ENCODE results near the gene EEF1AKMT4. TPM values are rescaled to one million over a fixed set of nuclear protein-coding genes. Genes with fewer than 3 reads are reported as not detected.
A peak's percentile ranks its signal among the peaks of the same experiment; 100 is the strongest.

EEF1AKMT4 gene
- total RNA-seq, 1 donor from 2014 or later: 7.2 TPM

GRCh38 chr3:184284696-184285095 is 35.2 kb downstream of the EEF1AKMT4 start:
- H3K9me3 Mint-ChIP-seq (ENCODE audit: unreplicated experiment): no peaks in the 10 kb centered on the region
- DNase-seq (ENCODE audit: low read depth) (peak; percentile 53), FAIRE-seq (no peak)
- Histone ChIP-seq H3K4me3 (ENCODE audit: insufficient read depth, low read depth, low read length) (no peak overlapping the region), H4K20me1 (ENCODE audit: insufficient read depth, low read length) (no peaks in the 10 kb centered on the region), H3K4me2 (ENCODE audit: low read length) (no peak overlapping the region), H3K9me3 (ENCODE audit: insufficient read depth, low read depth, low read length) (no peaks in the 10 kb centered on the region), H3K27me3 (ENCODE audit: insufficient read depth, low read length) (peaks cover 7% of the 10 kb centered on the region), H2AFZ (ENCODE audit: low read depth, low read length) (no peak overlapping the region), H3K79me2 (ENCODE audit: insufficient read depth, low read length) (no peaks in the 10 kb centered on the region), H3K27ac (ENCODE audit: low read depth, low read length) (no peak overlapping the region), H3K4me1 (ENCODE audit: insufficient read depth, low read length) (no peaks in the 10 kb centered on the region), H3K9ac (ENCODE audit: low read length) (no peak overlapping the region), H3K36me3 (ENCODE audit: insufficient read depth, low read length) (no peaks in the 10 kb centered on the region)
- peaks cover 46% of the 10 kb centered on the region for H3K27me3 Mint-ChIP-seq (ENCODE audit: low read depth, unreplicated experiment)
- H3K27ac Mint-ChIP-seq (ENCODE audit: unreplicated experiment): no peak overlapping the region
- no peaks in the 10 kb centered on the region for H3K4me1 Mint-ChIP-seq (ENCODE audit: low read depth, unreplicated experiment)
- H3K4me3 Mint-ChIP-seq (ENCODE audit: unreplicated experiment): no peak overlapping the region
- TF ChIP-seq EZH2 (IDR thresholded peaks at IDR 0.05; ENCODE audit: insufficient read depth, low read length) (no peak), CTCF (IDR thresholded peaks at IDR 0.05; ENCODE audit: insufficient read depth, low read depth, low read length) (peak; percentile 39)
- H3K36me3 Mint-ChIP-seq (ENCODE audit: low read depth, unreplicated experiment): peaks cover 2% of the 10 kb centered on the region

GRCh38 chr3:184289426-184289938 is 40.0 kb downstream of the EEF1AKMT4 start:
- no peak overlapping the region for H3K4me3 ChIP-seq (ENCODE audit: insufficient read depth, low read depth, low read length)
- no peaks in the 10 kb centered on the region for H3K9me3 Mint-ChIP-seq (ENCODE audit: unreplicated experiment)
- no peaks in the 10 kb centered on the region for H3K36me3 ChIP-seq (ENCODE audit: insufficient read depth, low read length)
- no peaks in the 10 kb centered on the region for H3K4me1 ChIP-seq (ENCODE audit: insufficient read depth, low read length)
- H3K79me2 ChIP-seq (ENCODE audit: insufficient read depth, low read length): no peaks in the 10 kb centered on the region
- H3K27me3 Mint-ChIP-seq (ENCODE audit: low read depth, unreplicated experiment): peaks cover 29% of the 10 kb centered on the region
- no peak overlapping the region for H3K9ac ChIP-seq (ENCODE audit: low read length)
- no peak overlapping the region for H3K27ac ChIP-seq (ENCODE audit: low read depth, low read length)
- TF ChIP-seq EZH2 (IDR thresholded peaks at IDR 0.05; ENCODE audit: insufficient read depth, low read length) (no peak), CTCF (IDR thresholded peaks at IDR 0.05; ENCODE audit: insufficient read depth, low read depth, low read length) (peak; percentile 58)
- H3K27me3 ChIP-seq (ENCODE audit: insufficient read depth, low read length): peaks cover 3% of the 10 kb centered on the region
- no peaks in the 10 kb centered on the region for H3K36me3 Mint-ChIP-seq (ENCODE audit: low read depth, unreplicated experiment)
- H4K20me1 ChIP-seq (ENCODE audit: insufficient read depth, low read length): no peaks in the 10 kb centered on the region
- H3K9me3 ChIP-seq (ENCODE audit: insufficient read depth, low read depth, low read length): no peaks in the 10 kb centered on the region
- DNase-seq (ENCODE audit: low read depth): peak; percentile 8
- no peak overlapping the region for H3K4me3 Mint-ChIP-seq (ENCODE audit: unreplicated experiment)
- H3K4me1 Mint-ChIP-seq (ENCODE audit: low read depth, unreplicated experiment): no peaks in the 10 kb centered on the region
- no peak overlapping the region for H2AFZ ChIP-seq (ENCODE audit: low read depth, low read length)
- no peak overlapping the region for H3K27ac Mint-ChIP-seq (ENCODE audit: unreplicated experiment)
- no peak overlapping the region for H3K4me2 ChIP-seq (ENCODE audit: low read length)
- peak; percentile 75 for FAIRE-seq

- no peak overlapping the region for H3K27ac ChIP-seq (ENCODE audit: low read depth, low read length)
- Mint-ChIP-seq H3K27me3 (ENCODE audit: low read depth, unreplicated experiment) (peaks cover 34% of the 10 kb centered on the region), H3K4me3 (ENCODE audit: unreplicated experiment) (no peak overlapping the region), H3K4me1 (ENCODE audit: low read depth, unreplicated experiment) (no peaks in the 10 kb centered on the region), H3K36me3 (ENCODE audit: low read depth, unreplicated experiment) (no peaks in the 10 kb centered on the region), H3K9me3 (ENCODE audit: unreplicated experiment) (peaks cover 2% of the 10 kb centered on the region), H3K27ac (ENCODE audit: unreplicated experiment) (no peak overlapping the region)
- FAIRE-seq: no peak
- H4K20me1 ChIP-seq (ENCODE audit: insufficient read depth, low read length): no peaks in the 10 kb centered on the region
- peaks cover 3% of the 10 kb centered on the region for H3K27me3 ChIP-seq (ENCODE audit: insufficient read depth, low read length)
- no peak overlapping the region for H3K9ac ChIP-seq (ENCODE audit: low read length)
- H3K4me3 ChIP-seq (ENCODE audit: insufficient read depth, low read depth, low read length): no peak overlapping the region
- TF ChIP-seq EZH2 (IDR thresholded peaks at IDR 0.05; ENCODE audit: insufficient read depth, low read length) (no peak), CTCF (IDR thresholded peaks at IDR 0.05; ENCODE audit: insufficient read depth, low read depth, low read length) (no peak)
- no peaks in the 10 kb centered on the region for H3K36me3 ChIP-seq (ENCODE audit: insufficient read depth, low read length)
- no peaks in the 10 kb centered on the region for H3K4me1 ChIP-seq (ENCODE audit: insufficient read depth, low read length)
- no peak for DNase-seq (ENCODE audit: low read depth)
- no peaks in the 10 kb centered on the region for H3K79me2 ChIP-seq (ENCODE audit: insufficient read depth, low read length)
- no peaks in the 10 kb centered on the region for H3K9me3 ChIP-seq (ENCODE audit: insufficient read depth, low read depth, low read length)
- H2AFZ ChIP-seq (ENCODE audit: low read depth, low read length): no peak overlapping the region
- H3K4me2 ChIP-seq (ENCODE audit: low read length): no peak overlapping the region
Observed at GRCh38 chr3:184290331-184290730, 40.9 kb downstream of the EEF1AKMT4 start.

All from astrocyte (in vitro differentiated cells and primary cell).